HEK293 (cell line): ENCODE results near the gene STARD9.

Experiments used
- CTCF ChIA-PET: fragments of 350-600 bp; formaldehyde crosslinking; extraction: SDS; loops from one replicate; lab custom pipeline; 2021; ENCODE audit warnings: antibody characterized with exemption; lab: Yijun Ruan, JAX
- POLR2A ChIA-PET: fragments of 300-600 bp; formaldehyde crosslinking; extraction: SDS; loops from one replicate; lab custom pipeline; 2020; ENCODE audit warnings: antibody characterized with exemption, inconsistent platforms; lab: Yijun Ruan, JAX
- H3K27ac ChIP-seq: fragments of 200-500 bp; sonication (Bioruptor generic); 2 replicates; pipeline ENCODE4 v1.5.1; 2014; ENCODE audit warnings: low read depth, low read length, control low read depth, inconsistent platforms; ENCODE audit errors: extremely low read depth
- H3K36me3 ChIP-seq, 2 experiments: fragments of 200-500 bp in 1 of 2; sonication (Bioruptor generic) in 1 of 2; 1 replicate in 1 of 2; 2 replicates in 1 of 2; pipeline ENCODE4 v1.5.1; 2014 to 2017; ENCODE audit warnings: inconsistent platforms in 2 of 2, low read length in 2 of 2; ENCODE audit not compliant: control insufficient read depth in 2 of 2, insufficient read depth in 1 of 2
- H3K4me1 ChIP-seq: fragments of 200-500 bp; sonication (Bioruptor generic); 2 replicates; pipeline ENCODE4 v1.5.1; 2014; ENCODE audit warnings: mild to moderate bottlenecking, low read length, inconsistent platforms; ENCODE audit not compliant: control insufficient read depth, insufficient read depth
- H3K4me3 ChIP-seq: 2 replicates; pipeline ENCODE4 v1.5.1; 2011; ENCODE audit warnings: low read depth, mild to moderate bottlenecking, control low read depth, low read length, moderate library complexity
- H3K9me3 ChIP-seq: fragments of 200-500 bp; sonication (Bioruptor generic); 2 replicates; pipeline ENCODE4 v1.5.1; 2014; ENCODE audit warnings: low read depth, low read length, inconsistent platforms; ENCODE audit not compliant: control insufficient read depth, insufficient read depth
- BCL6B ChIP-seq: fragments of 450-650 bp; formaldehyde crosslinking; IDR thresholded peaks from 2 replicates; pipeline ENCODE4 v1.5.1; 2017; ENCODE audit warnings: missing biosample characterization, missing genetic modification characterization
- GLIS1 ChIP-seq: fragments of 450-650 bp; formaldehyde crosslinking; IDR thresholded peaks from 2 replicates; pipeline ENCODE4 v1.5.1; 2016; ENCODE audit warnings: missing biosample characterization, missing genetic modification characterization
- HOXC10 ChIP-seq: sonication (generic); formaldehyde crosslinking; IDR thresholded peaks from 2 replicates; pipeline ENCODE4 v1.8.1; 2023; ENCODE audit warnings: mild to moderate bottlenecking, missing genetic modification reagents
- KLF1 ChIP-seq: fragments of 450-650 bp; formaldehyde crosslinking; IDR thresholded peaks from 2 replicates; pipeline ENCODE4 v1.5.1; 2016; ENCODE audit warnings: missing biosample characterization, missing genetic modification characterization
- MEIS1 ChIP-seq: sonication (generic); formaldehyde crosslinking; IDR thresholded peaks from 2 replicates; pipeline ENCODE4 v1.8.1; 2022; ENCODE audit warnings: missing genetic modification reagents, mild to moderate bottlenecking, borderline replicate concordance
- PATZ1 ChIP-seq: fragments of 450-650 bp; formaldehyde crosslinking; IDR thresholded peaks from 2 replicates; pipeline ENCODE4 v1.5.1; 2016; ENCODE audit warnings: missing biosample characterization, missing genetic modification characterization
- PRDM1 ChIP-seq: fragments of 450-650 bp; formaldehyde crosslinking; IDR thresholded peaks from 2 replicates; pipeline ENCODE4; 2016; ENCODE audit warnings: missing biosample characterization, missing genetic modification characterization
- PRDM10 ChIP-seq: fragments of 450-650 bp; formaldehyde crosslinking; IDR thresholded peaks from 2 replicates; pipeline ENCODE4 v1.5.1; 2016; ENCODE audit warnings: missing biosample characterization, missing genetic modification characterization
- SP2 ChIP-seq: fragments of 450-650 bp; formaldehyde crosslinking; IDR thresholded peaks from 2 replicates; pipeline ENCODE4 v1.5.1; 2016; ENCODE audit warnings: missing biosample characterization, missing genetic modification characterization
- SP3 ChIP-seq: fragments of 450-650 bp; formaldehyde crosslinking; IDR thresholded peaks from 2 replicates; pipeline ENCODE4 v1.5.1; 2016; ENCODE audit warnings: missing biosample characterization, missing genetic modification characterization
- TRIM28 ChIP-seq: IDR thresholded peaks from 2 replicates; pipeline ENCODE4 v1.6.1; 2011; ENCODE audit warnings: low read length, control low read depth, borderline replicate concordance
- YY1 ChIP-seq: fragments of 450-650 bp; formaldehyde crosslinking; IDR thresholded peaks from 2 replicates; pipeline ENCODE4 v1.5.1; 2018; ENCODE audit warnings: missing biosample characterization, missing genetic modification characterization
- ZBTB20 ChIP-seq: fragments of 450-650 bp; formaldehyde crosslinking; IDR thresholded peaks from 2 replicates; pipeline ENCODE4 v1.5.1; 2016; ENCODE audit warnings: missing biosample characterization, missing genetic modification characterization
- ZFHX2 ChIP-seq: fragments of 450-650 bp; formaldehyde crosslinking; conservative IDR thresholded peaks from 2 replicates; pipeline ENCODE4 v1.5.1; 2016; ENCODE audit warnings: missing biosample characterization, missing genetic modification characterization
- ZIC2 ChIP-seq: fragments of 450-650 bp; formaldehyde crosslinking; IDR thresholded peaks from 2 replicates; pipeline ENCODE4 v1.5.1; 2016; ENCODE audit warnings: missing biosample characterization, missing genetic modification characterization
- ZNF112 ChIP-seq: fragments of 450-650 bp; formaldehyde crosslinking; IDR thresholded peaks from 2 replicates; pipeline ENCODE4 v1.5.0; 2017; ENCODE audit warnings: missing biosample characterization, missing genetic modification characterization
- ZNF114 ChIP-seq: fragments of 450-650 bp; formaldehyde crosslinking; IDR thresholded peaks from 2 replicates; pipeline ENCODE4 v1.5.0; 2017; ENCODE audit warnings: missing biosample characterization, missing genetic modification characterization
- ZNF157 ChIP-seq: fragments of 450-650 bp; formaldehyde crosslinking; IDR thresholded peaks from 2 replicates; pipeline ENCODE4 v1.5.1; 2016; ENCODE audit warnings: missing biosample characterization, missing genetic modification characterization
- ZNF18 ChIP-seq: fragments of 450-650 bp; formaldehyde crosslinking; IDR thresholded peaks from 2 replicates; pipeline ENCODE4 v1.5.1; 2016; ENCODE audit warnings: missing biosample characterization, missing genetic modification characterization
- ZNF211 ChIP-seq: fragments of 450-650 bp; formaldehyde crosslinking; IDR thresholded peaks from 2 replicates; pipeline ENCODE4 v1.5.1; 2016; ENCODE audit warnings: low read depth, missing biosample characterization, missing genetic modification characterization
- ZNF24 ChIP-seq: fragments of 450-650 bp; formaldehyde crosslinking; IDR thresholded peaks from 2 replicates; pipeline ENCODE4 v1.5.1; 2016; ENCODE audit warnings: missing biosample characterization, missing genetic modification characterization
- ZNF302 ChIP-seq: fragments of 450-650 bp; formaldehyde crosslinking; IDR thresholded peaks from 2 replicates; pipeline ENCODE4 v1.5.1; 2016; ENCODE audit warnings: missing biosample characterization, missing genetic modification characterization, low read depth
- ZNF341 ChIP-seq: fragments of 450-650 bp; formaldehyde crosslinking; IDR thresholded peaks from 2 replicates; pipeline ENCODE4; 2016; ENCODE audit warnings: low read depth, missing biosample characterization, missing genetic modification characterization
- ZNF350 ChIP-seq: fragments of 450-650 bp; formaldehyde crosslinking; IDR thresholded peaks from 2 replicates; pipeline ENCODE4 v1.5.0; 2017; ENCODE audit warnings: missing biosample characterization, mild to moderate bottlenecking, missing genetic modification characterization
- ZNF37A ChIP-seq: fragments of 450-650 bp; IDR thresholded peaks from 2 replicates; pipeline ENCODE4 v1.5.1; 2018; ENCODE audit warnings: missing biosample characterization, missing genetic modification characterization
- ZNF544 ChIP-seq: fragments of 450-650 bp; formaldehyde crosslinking; IDR thresholded peaks from 2 replicates; pipeline ENCODE4 v1.5.0; 2017; ENCODE audit warnings: missing biosample characterization, missing genetic modification characterization
- ZNF658 ChIP-seq: fragments of 450-650 bp; formaldehyde crosslinking; IDR thresholded peaks from 2 replicates; pipeline ENCODE4; 2016; ENCODE audit warnings: missing biosample characterization, missing genetic modification characterization
- ZSCAN23 ChIP-seq: fragments of 450-650 bp; formaldehyde crosslinking; IDR thresholded peaks from 2 replicates; pipeline ENCODE4 v1.5.1; 2016; ENCODE audit warnings: missing biosample characterization, missing genetic modification characterization
- ZSCAN5A ChIP-seq: fragments of 450-650 bp; formaldehyde crosslinking; IDR thresholded peaks from 2 replicates; pipeline ENCODE4 v1.5.1; 2016; ENCODE audit warnings: missing biosample characterization, missing genetic modification characterization

Gene STARD9

GRCh38 chr15:42736793-42737528 lies 161.6 kb downstream of the STARD9 start, which contains the start of gene CDAN1:
CDAN1 (minus strand) TSS chr15:42737128; CDS start chr15:42737102, 26 bp downstream.
- POLR2A ChIA-PET: no interaction called here
- Histone ChIP-seq H3K9me3 (no peaks in the 10 kb centered on the region), H3K27ac (peak within 1 kb of the TSS; percentile 69), H3K36me3 (peaks cover 0 to 35% of the 10 kb centered on the region in 2 experiments; a peak in 2 of 3 replicates), H3K4me1 (peaks cover 4% of the 10 kb centered on the region; the same call in 1 of the 2 replicates), H3K4me3 (peak within 1 kb of the TSS; percentile 85)
- CTCF ChIA-PET: interaction anchor here (0.6 to 4.1 kb wide), 10 partner anchors 21 to 494 kb away, joined by 3 to 33 read pairs (median 4); no protein-coding TSS in a partner anchor
- TF ChIP-seq ZNF37A (tag by site-specific recombination) (no peak), ZNF211 (tag by site-specific recombination) (no peak), TRIM28 (no peak), ZNF18 (tag by site-specific recombination) (no peak), YY1 (tag by site-specific recombination) (no peak), ZNF302 (no peak), MEIS1 (CRISPR knock-in tag) (no peak), ZSCAN23 (tag by site-specific recombination) (no peak), ZNF544 (no peak), ZNF157 (tag by site-specific recombination) (no peak), ZNF341 (tag by site-specific recombination) (peak; percentile 43; the same call in 1 of the 2 replicates), KLF1 (0 out of 2 replicates have a peak, but pooled peaks have one; percentile 19), ZSCAN5A (no peak), SP2 (tag by site-specific recombination) (peak; percentile 49), ZBTB20 (tag by site-specific recombination) (peak; percentile 40; the same call in 1 of the 2 replicates), ZNF114 (tag by site-specific recombination) (no peak), PRDM1 (tag by site-specific recombination) (no peak), BCL6B (tag by site-specific recombination) (no peak), HOXC10 (CRISPR knock-in tag) (no peak), ZNF350 (tag by site-specific recombination) (no peak), PRDM10 (tag by site-specific recombination) (no peak), ZNF24 (tag by site-specific recombination) (no peak), ZNF658 (no peak), SP3 (peak; percentile 27; the same call in 1 of the 2 replicates), ZIC2 (tag by site-specific recombination) (0 out of 2 replicates have a peak, but pooled peaks have one; percentile 21), ZFHX2 (tag by site-specific recombination) (peak; percentile 17; the same call in 1 of the 2 replicates), ZNF112 (tag by site-specific recombination) (no peak), PATZ1 (tag by site-specific recombination) (0 out of 2 replicates have a peak, but pooled peaks have one; percentile 31), GLIS1 (peak; percentile 64; the same call in 1 of the 2 replicates)
